Stimulated activated CD4-positive, alpha-beta T cell treated with anti-CD3 and anti-CD28 coated beads, Interleukin-4, amount 100 ng/mL, for 1 hour (primary cell): ENCODE data around the gene FLCN.
A peak's percentile ranks its signal among the peaks of the same experiment; 100 is the strongest.

Experiments used
- DNase-seq: peaks from one replicate; pipeline ENCODE4 v3.0.0-alpha.2; 2020

The FLCN gene

DNA sequence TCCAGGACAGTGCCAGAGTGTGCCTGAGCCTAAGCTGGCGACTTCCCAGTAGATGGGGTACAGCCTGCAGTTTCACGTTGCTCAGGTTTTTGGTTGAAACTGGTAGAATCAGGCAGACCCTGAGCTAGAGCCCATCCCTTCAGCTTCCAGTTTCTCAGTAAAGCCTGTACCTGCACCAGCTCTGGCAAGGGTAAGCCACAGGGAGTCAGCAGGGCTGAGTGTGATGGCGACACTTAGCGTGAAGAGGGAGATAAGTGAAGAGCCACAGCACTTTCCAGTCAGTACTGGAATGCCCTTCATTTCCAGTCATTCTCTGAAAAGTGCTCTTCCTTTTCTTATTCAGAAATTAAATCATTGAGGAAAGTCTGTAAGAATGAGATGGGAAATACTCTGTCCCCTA, 53.2 kb downstream of the FLCN start:
- no peak for DNase-seq

DNA sequence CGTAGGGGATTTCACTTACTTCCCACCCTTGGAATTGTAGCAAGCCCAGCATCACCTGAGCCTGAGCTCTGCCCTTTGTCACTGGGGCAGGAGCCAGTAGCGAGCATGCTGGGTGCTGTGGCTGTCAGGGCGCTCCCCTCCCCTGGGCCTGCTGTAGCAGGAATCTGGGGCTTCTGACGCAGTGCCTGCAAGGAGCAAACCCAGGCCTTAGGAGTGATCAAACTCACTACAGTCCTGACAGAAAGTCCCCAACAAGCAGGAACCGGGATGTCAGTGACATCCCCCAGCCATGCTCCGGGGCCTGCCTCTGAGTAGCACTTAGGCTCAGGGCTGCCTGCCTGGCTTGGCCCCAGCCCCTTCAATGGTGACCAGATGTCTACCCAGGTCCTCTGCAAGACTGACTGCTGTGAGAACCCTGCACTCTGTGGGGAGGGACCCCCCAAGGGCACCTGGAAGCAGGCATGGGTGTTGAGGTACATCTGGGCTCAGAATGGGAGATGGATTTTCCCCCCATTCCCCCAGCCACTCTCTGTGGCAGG, 54.3 kb downstream of the FLCN start:
- DNase-seq = no peak

DNA sequence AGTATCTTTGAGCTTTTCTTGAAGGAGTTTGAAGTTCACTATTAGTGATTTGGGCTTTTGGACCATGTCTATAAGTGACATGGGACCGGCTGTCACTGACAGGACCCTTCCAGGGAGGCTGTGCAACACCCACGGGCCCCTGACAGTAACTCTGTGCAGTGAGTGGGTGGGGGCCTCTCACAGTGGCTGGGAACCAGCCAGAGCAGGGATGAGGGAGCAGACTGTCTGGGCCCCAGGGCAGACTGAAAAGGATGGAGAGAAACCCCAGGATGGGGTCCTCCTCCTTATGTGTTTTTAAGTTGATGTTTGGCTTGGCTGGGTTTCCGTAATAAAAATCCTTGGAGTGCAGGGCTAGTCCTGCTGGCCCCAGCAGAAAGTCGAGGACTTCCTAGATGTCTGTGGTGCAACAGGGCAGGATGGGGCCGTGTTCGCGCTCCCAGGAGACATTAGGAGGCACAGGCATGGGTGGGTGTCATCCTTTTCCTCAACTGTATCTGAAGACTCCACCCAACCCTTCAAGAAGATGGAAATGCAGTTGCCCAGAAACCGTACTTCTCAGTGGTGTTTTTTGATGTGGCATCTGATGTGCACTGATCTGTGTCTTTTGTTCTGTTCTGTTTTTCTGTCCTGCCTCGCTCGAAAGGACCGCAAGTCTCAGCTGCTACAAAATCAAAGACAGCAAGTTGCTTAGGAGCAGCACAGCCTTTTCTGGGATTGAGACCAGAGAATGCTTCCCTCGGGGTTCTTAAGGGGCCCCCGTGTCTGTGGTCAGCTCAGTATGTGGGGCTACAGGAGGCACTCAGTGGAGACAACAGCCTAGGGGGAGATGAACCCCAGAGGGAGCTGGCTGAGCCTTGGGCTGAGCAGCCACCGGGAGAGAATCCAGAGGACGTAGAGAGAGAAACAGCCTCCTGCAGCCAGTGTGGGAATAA, 55.0 kb downstream of the FLCN start:
- peak; percentile 41 for DNase-seq

DNA sequence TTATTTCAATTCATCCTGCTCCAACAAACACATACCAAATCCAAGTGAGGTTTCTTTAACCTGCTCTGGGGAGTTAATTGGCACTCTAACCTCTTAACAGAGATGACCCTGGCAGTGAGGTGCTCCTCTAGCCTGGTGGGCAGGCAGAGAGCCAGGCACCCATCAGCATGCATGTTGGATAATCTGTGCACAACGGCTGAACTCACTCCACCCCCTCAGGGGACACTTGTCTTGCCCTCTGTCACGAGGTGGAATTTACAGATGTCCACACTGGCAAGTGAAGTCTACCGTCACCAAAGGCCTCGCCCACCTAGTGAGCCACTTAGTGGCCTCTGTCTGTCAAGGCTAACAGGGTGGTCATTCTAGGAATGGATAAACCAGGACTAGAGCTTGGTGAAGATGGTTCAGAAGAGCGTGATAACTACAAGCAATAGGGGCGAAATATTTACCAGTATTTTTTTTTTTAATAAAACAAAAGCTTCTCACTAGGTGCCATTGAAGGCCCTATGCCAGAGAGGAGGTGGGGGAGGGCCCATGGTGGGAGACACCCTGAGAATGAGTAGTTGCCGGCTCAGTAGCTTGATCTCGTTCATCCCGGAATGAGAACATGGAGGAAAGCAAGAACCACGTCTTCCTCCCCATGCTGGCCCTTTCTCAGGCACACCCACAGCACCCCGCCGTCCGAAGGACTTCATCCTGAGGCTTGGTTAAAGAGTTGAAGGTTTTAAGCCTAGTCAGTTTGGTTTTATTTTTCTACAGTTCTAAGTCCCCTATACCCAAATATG, 56.0 kb downstream of the FLCN start:
- no peak for DNase-seq

DNA sequence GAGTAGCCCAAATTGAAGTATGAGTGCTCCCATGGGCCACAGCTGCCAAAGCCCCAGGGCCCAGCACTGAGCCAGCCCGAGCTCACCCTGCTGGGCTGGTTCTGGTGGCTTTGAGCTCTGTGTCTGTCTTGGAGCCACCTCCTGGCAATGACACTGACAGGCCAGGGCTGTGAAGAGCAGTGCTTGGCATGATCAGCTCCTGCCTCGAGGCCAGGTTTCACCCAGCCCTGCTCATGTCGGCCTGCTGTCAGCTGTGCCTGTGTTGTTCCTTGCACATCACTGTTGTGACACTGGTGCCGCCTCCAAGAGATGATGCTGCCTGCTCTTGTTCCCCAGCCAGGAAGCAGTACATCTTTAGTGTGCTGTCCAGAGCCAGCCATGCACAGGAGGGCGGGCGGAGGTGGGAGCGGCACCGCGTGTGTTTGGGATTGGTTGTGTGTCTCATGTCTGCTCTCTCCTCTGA, 56.8 kb downstream of the FLCN start:
- DNase-seq = peak; percentile 24

DNA sequence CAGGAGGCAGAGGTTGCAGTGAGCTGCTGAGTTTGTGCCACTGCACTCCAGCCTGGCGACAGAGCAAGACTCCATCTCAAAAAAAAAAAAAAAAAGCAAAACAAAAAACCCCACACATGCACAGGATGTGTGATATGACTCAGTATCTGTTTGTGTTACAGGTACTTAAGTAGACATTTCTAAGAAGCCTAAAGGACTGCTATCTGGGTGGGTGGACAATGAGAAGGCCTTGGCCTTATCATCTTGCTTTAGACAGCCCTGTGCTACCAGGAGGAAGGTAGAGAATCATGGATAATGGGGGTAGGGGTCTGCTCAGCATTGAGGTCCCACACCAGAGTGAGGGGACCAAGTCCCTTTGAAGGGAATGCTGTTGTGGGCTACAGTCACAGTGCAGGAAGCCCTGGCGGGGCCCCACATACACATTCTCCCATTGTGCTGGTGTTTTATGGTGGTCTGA, 57.6 kb downstream of the FLCN start:
- DNase-seq = no peak

DNA sequence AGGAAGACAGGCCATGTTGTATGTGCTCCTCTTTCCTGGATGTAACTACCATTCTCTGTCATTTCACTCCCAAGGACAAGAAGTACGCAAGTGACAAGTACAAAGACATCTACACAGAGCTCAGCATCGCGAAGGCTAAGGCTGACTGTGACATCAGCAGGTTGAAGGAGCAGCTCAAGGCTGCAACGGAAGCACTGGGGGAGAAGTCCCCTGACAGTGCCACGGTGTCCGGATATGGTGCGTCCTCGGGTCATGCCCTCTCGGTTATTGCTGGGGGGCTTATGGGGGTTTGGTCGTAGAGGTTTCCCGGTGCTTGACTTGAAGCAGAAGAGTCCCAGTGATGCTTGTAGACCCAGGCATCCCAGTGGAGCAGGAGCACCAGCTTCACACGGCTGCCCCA, 59.8 kb downstream of the FLCN start:
- no peak for DNase-seq

DNA sequence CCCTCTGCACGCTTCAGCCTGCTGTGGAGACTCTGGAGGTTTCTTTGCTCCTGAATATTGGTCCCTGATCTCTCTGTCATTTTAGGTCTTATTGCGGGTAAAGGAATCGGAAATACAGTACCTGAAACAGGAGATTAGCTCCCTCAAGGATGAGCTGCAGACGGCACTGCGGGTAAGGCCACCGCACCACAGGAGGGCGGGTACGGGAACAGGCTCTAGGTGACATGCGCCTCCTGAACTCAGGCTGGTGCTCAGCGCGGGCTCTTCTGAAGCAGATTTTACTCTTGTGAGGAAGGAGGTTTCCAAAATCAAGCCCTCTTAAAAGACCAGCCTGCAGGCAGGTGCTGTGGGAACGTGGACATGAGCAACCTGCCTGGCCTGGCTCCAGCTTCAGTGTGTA, 60.6 kb downstream of the FLCN start:
- DNase-seq = peak; percentile 25

DNA sequence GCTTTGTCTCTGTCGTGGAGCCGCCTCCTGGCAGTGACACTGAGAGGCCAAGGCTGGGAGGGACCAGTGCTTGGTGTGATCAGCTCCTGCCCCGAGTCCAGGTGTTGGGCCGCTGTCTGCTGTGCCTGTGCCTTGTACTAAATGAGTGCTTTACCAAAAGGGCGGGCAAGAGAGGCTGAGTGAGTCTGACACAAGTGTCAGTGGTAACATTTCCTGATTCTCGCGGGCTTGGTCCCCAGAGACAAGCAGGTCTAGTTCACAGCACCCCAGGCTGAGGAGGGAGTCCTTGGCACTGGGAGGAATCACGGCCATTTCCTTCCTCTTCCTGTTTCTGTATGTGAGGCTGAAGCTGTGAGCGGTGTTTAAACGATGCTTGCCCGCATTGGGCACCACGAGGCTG, 61.1 kb downstream of the FLCN start:
- DNase-seq = no peak

DNA sequence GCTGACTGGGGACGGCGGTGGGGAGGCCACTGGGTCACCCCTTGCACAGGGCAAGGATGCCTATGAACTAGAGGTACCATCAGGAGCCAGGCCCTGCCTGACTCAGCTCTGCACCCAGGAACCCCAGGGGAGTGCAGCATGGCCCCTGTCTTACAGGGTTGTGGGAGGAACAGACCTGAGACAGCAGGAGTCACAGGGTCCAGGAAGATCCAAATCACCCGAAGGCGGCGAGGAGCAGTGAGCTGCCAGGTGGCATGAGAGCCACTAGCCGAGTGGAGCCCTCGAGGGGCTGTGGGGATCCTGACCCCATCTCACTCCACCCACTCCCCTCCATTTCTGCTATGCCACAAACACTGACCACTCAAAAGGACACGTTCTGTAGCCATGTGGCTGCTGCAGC, 61.6 kb downstream of the FLCN start:
- DNase-seq = no peak

DNA sequence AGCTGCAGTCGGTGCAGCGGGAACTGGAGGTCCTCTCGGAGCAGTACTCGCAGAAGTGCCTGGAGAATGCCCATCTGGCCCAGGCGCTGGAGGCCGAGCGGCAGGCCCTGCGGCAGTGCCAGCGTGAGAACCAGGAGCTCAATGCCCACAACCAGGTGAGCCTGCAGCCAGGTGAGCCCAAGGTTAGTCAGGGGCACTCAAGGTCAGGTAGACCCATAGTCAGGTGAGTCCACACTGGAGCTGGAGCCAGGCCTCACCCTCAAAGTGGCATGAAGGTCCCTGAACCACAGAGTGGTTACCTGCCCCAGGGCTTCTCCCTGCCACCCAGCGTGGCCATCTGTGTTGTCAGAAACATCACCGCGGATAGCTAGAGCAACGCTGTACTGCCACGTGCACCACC, 63.0 kb downstream of the FLCN start:
- DNase-seq = no peak

DNA sequence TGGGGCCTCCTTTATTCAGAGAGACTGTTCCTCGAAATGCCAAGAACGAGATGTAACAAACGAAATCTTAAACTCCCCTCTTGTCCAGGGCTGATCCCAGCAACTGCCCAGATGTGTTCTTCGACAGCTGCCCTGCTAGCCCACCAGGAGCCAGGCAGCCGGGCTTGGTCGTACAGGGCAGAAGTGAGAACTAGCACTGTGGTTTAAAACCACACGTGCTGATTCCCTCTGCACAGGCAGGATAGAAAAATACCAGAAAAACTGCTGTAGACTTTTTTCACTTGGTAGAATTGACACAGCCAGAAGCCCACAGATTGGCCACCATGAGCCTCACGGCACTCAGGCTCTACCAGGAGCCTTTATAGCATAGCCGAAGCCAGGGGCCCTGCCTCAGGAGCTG, 64.0 kb downstream of the FLCN start:
- no peak for DNase-seq

DNA sequence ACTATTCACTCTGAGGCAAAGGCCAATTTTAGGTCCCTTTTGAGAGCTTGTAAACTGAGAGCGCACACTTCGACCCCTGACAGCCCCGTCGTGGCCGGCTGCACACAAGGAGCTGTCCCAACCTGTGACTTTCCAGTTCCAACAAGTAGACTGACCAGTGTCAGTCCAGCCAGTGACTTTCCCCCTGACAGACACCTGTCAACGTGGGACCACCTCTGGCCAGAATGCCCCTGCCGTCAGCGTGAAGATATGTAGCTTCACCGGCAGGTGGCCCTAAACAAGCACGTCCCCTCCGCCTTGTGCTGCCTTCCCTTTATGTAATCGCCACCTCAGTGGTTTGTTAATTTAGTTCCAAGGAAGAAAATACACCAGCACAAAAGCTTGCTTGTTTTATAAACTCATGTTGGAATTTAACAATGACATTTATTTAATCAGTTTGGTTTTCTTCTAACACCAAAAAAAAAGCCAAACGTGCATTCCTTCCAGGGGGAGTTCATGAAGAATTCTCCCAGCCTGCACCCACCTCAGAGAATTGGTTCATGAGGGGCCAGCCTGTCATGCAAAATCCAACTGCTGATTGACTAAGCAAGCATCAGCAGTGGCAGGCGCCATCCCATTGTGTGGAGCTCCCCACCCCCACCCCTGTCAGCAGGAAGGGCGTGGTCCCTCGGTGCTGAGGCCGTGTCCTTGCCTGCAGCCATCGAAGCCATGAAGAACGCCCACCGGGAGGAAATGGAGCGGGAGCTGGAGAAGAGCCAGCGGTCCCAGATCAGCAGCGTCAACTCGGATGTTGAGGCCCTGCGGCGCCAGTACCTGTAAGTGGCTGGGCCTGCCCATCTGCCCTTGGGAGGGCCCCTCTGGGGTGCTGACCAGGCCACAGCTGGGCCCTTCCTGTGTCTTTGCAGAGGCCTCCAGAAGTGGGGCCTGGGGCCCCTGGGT, 64.7 kb downstream of the FLCN start:
- no peak for DNase-seq

DNA sequence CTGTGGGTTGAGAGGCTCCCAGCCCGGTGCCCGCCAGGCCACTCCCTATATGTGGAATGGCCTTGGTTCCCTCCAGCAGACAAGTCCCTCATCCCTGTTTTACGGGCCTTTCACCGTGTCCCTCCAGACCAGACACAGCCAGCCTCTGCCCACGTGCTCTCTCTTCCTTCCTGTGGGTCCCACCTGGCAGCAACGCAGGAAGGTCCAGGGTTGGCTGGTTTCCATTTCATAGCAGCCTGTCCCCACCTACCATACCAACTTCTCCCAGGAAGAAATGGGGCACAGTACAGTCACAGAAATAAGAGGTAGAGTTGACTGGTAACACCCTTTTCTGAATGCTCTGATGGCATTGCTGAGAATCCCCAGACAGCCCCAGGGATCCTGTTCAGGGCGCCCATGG, 65.8 kb downstream of the FLCN start:
- no peak for DNase-seq

DNA sequence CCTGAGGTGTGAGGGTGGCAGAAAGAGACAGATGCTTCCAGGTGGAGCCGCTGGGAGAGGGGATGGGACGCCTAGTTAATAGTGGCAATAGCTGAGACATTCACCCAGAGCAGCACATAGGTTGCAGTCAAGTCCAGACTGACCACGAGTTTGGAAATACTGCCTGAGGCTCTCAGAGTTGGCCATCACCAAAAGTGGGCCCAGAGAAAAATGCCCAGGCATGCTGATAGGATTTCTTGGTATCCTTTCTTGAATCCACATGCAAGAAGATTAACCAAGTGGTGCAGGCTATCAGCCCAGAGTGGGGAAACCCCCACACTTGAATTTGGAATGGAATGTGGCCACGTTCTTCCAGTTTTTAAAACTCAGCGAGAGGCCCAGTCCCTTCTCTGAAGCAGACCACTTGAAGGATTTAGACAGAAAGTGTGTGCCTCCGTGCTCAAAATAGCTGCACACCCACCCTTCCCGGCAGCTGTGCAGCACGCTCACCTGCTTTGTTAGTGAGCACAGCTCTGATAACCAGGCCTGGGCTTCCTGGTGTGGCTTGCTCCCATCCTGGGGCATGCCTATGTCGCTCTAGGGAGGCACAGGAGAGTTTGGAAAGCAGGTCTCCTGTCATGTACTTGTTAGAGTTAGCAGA, 66.5 kb downstream of the FLCN start:
- DNase-seq = no peak

DNA sequence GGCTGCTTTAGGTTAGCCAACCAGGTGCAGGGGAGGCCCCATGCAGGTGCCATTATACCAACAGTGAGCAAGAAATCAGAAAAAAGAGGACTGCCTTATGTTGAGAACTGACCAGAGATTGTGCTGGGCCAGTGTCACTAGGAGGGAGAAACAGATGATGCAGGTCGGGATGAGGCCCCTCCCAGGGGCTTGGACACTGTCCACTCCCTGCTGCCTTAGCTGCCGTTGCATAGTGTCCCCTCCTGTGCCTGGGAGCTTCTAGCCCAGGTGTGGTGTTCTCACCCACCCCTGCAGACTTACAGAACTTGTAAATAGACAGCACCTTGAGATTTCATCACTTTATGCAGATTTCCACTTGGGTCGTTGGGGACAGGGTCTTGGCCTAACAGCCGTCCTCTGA, 67.6 kb downstream of the FLCN start:
- DNase-seq = no peak

DNA sequence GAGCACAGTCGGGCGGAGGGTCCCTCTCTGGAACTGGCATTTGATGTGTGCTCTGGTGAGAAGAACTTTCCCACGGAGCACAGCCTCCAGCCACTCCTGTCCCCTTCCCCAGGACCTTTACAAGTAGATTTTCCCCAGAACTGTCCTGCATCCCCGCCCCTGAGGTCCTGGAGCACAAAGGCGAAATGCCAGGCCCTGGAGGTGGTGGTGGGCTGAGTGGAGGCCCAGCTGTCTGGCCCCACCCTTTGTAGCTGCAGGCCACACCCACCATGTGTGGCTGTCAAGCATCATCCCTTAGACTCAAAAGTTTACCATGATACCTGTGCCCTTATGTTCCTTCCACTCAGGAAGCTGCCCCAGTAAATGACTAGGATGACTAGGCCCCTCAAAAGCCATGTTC, 68.6 kb downstream of the FLCN start:
- DNase-seq = no peak

DNA sequence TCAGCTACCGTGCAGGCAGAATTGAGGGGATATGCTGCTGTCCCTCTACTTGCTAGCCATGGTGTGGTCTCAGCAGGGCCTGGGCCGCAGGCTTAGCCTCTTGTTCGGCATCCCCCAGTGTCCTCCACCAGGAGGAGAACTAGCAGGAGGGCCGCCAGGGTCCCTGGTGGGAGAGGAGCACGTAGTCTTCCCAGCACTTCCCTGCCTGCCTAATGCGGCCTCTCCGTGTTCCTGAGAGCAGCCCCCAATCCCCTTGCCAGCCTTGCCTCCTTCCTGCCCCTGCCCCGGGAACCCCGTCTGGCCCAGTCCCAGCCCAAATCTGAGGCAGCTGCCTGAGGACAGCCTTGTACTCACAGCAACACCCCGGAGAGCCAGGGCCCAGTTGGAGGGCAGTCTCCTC, 69.0 kb downstream of the FLCN start:
- DNase-seq = no peak

DNA sequence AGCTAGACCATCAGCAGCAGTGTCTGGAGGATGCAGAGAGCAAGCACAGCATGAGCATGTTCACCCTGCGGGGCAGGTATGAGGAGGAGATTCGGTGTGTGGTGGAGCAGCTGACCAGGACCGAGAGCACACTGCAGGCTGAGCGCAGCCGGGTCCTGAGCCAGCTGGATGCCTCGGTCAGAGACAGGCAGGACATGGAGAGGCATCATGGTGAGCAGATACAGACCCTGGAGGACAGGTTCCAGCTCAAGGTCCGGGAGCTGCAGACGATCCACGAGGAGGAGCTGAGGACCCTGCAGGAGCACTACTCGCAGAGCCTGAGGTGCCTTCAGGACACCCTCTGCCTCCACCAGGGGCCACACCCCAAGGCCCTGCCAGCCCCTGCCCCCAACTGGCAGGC, 69.6 kb downstream of the FLCN start:
- no peak for DNase-seq

DNA sequence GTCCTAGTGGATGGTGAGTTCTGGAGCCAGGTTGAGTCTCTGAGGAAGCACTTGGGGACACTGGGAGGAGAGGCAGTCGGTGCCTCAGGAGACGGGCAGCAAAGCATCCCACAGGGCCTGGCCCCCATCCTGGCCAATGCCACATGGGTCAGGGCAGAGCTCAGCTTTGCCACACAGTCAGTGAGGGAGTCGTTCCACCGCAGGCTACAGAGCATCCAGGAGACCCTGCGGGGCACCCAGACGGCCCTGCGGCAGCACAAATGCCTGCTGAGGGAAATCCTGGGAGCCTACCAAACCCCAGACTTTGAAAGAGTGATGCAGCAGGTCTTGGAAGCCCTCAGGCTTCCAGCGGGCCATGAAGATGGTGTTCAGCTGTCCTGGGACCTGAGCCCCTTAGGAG, 70.5 kb downstream of the FLCN start:
- no peak for DNase-seq

DNA sequence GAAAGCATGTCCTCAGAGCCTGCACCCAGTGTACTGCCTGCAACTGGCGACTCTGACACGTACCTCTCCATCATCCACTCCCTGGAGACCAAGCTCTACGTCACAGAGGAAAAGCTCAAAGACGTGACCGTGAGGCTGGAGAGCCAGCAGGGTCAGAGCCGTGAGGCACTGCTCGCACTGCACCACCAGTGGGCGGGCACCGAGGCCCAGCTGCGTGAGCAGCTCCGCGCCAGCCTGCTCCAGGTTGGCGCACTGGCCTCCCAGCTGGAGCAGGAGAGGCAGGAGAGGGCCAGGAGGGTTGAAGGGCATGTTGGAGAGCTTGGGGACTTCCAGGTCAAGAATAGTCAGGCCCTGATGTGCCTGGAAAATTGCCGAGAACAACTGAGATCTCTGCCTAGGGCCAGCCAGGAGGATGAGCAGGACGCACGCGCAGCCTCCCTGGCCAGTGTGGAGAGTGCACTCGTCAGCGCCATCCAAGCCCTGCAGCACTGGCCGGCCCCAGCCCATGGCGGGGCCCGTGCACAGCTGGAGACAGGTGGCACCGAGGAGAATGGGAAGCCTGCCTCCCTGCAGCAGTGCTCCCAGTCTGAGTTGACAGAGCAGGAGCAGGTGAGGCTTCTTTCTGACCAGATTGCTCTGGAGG, 71.2 kb downstream of the FLCN start:
- DNase-seq = no peak

DNA sequence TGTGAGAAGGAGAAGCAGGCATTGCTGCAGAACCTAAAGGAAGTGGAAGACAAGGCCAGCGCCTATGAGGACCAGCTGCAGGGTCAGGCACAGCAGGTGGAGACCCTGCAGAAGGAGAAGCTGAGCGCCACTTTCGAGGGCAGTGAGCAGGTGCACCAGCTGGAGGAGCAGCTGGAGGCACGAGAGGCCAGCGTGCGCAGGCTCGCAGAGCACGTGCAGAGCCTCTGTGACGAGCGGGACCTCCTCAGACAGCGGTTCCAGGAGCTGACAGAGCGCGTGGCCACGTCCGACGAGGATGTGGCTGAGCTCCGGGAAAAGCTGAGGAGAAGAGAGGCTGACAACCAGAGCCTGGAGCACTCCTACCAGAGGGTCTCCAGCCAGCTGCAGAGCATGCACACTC, 72.3 kb downstream of the FLCN start:
- DNase-seq = no peak
